H1 (cell line): ENCODE results near the gene HIBCH. TPM values are rescaled to one million over a fixed set of nuclear protein-coding genes. Genes with fewer than 3 reads are reported as not detected.

Experiments
- CTCF ChIA-PET: fragments of 300-600 bp; sonication (Branson Sonifier 250); formaldehyde crosslinking; loops from one replicate; lab custom pipeline; 2021; ENCODE audit not compliant: partially characterized antibody; lab: Charles Lee
- POLR2A ChIA-PET: fragments of 300-600 bp; sonication (Branson Sonifier 250); formaldehyde crosslinking; loops from one replicate; lab custom pipeline; 2021; ENCODE audit warnings: inconsistent platforms; ENCODE audit not compliant: partially characterized antibody; lab: Charles Lee
- DNase-seq, 2 experiments: peaks; one replicate each; pipeline versions ENCODE4 v3.0.0 to v3.0.0-alpha.2; 2010 to 2022; ENCODE audit warnings: low spot score in 2 of 2, low read depth in 1 of 2, mixed read lengths in 1 of 2
- FAIRE-seq: peaks from 2 replicates; lab custom pipeline; 2011; peaks lifted over from hg19 to GRCh38; lab: Jason Lieb, UNC
- H2AFZ ChIP-seq: 2 replicates; pipeline ENCODE4 v1.8.1; 2012; ENCODE audit warnings: low read length, inconsistent platforms
- H2AK5ac ChIP-seq: 2 replicates; pipeline ENCODE4 v1.6.1; 2013; ENCODE audit warnings: low read depth, low read length
- H2BK120ac ChIP-seq: replicated peaks from 2 replicates; pipeline ENCODE3; 2013; ENCODE audit warnings: low read depth, low read length, inconsistent platforms
- H2BK12ac ChIP-seq: 2 replicates; pipeline ENCODE4 v1.6.1; 2013; ENCODE audit warnings: low read depth, low read length
- H2BK15ac ChIP-seq: 2 replicates; pipeline ENCODE4 v1.6.1; 2013; ENCODE audit warnings: low read length
- H2BK20ac ChIP-seq: 2 replicates; pipeline ENCODE4 v1.6.1; 2013; ENCODE audit warnings: low read length
- H2BK5ac ChIP-seq: 2 replicates; pipeline ENCODE4 v1.6.1; 2013; ENCODE audit warnings: low read depth, low read length
- H3K14ac ChIP-seq: 2 replicates; pipeline ENCODE4 v1.6.1; 2013; ENCODE audit warnings: inconsistent platforms; ENCODE audit not compliant: insufficient read length
- H3K18ac ChIP-seq: 2 replicates; pipeline ENCODE4 v1.6.1; 2013; ENCODE audit warnings: low read length; ENCODE audit errors: extremely low read depth
- H3K23ac ChIP-seq: 2 replicates; pipeline ENCODE4 v1.6.1; 2013; ENCODE audit warnings: inconsistent platforms; ENCODE audit not compliant: insufficient read length
- H3K23me2 ChIP-seq: 2 replicates; pipeline ENCODE4 v1.6.1; 2013; ENCODE audit warnings: low read depth, low read length
- H3K27ac ChIP-seq: 2 replicates; pipeline ENCODE4 v1.6.1; 2011; ENCODE audit warnings: low read depth, low read length, inconsistent platforms
- H3K27me3 ChIP-seq, 4 experiments: replicated peaks in 1 of 4; 1 replicate in 1 of 4; 2 replicates in 3 of 4; pipeline versions ENCODE4 v1.6.1 to v1.8.1; 2011 to 2013; ENCODE audit warnings: low read length in 3 of 4, mild to moderate bottlenecking in 3 of 4, inconsistent platforms in 2 of 4, mixed read lengths in 2 of 4, moderate library complexity in 1 of 4; ENCODE audit not compliant: control insufficient read depth in 3 of 4, insufficient read depth in 3 of 4; ENCODE audit errors: extremely low read depth in 1 of 4
- H3K36me3 ChIP-seq, 4 experiments: 2 replicates each; pipeline versions ENCODE4 v1.6.1 to v1.8.1; 2011 to 2013; ENCODE audit warnings: mild to moderate bottlenecking in 4 of 4, low read length in 3 of 4, moderate library complexity in 2 of 4, control low read depth in 1 of 4, inconsistent platforms in 1 of 4; ENCODE audit not compliant: insufficient read depth in 4 of 4, control insufficient read depth in 2 of 4
- H3K4ac ChIP-seq: replicated peaks from 2 replicates; pipeline ENCODE3; 2013; ENCODE audit warnings: low read length, low read depth, mixed read lengths, inconsistent platforms; ENCODE audit not compliant: insufficient read length
- H3K4me1 ChIP-seq, 4 experiments: replicated peaks in 1 of 4; 1 replicate in 1 of 4; 2 replicates in 3 of 4; pipeline versions ENCODE4 v1.6.1 to v1.8.1; 2011 to 2013; ENCODE audit warnings: low read length in 3 of 4, inconsistent platforms in 2 of 4, mixed read lengths in 1 of 4; ENCODE audit not compliant: insufficient read depth in 4 of 4, control insufficient read depth in 3 of 4
- H3K4me2 ChIP-seq, 2 experiments: 2 replicates each; pipeline versions ENCODE4 v1.6.1 to v1.8.1; 2011 to 2013; ENCODE audit warnings: low read depth in 2 of 2, low read length in 2 of 2, control low read depth in 1 of 2, inconsistent platforms in 1 of 2, mild to moderate bottlenecking in 1 of 2; ENCODE audit not compliant: insufficient read depth in 1 of 2
- H3K4me3 ChIP-seq, 4 experiments: fragments of 200-600, 300-600 bp in 1 of 4; sonication (generic), shearing (Covaris generic), sonication (Bioruptor Twin) in 1 of 4; 2 replicates each; pipeline versions ENCODE4 v1.5.1 to v1.8.1; 2011 to 2016; ENCODE audit warnings: low read length in 4 of 4, low read depth in 3 of 4, control low read depth in 2 of 4, inconsistent platforms in 2 of 4, mild to moderate bottlenecking in 2 of 4, mixed read lengths in 1 of 4, moderate library complexity in 1 of 4; ENCODE audit not compliant: insufficient read depth in 2 of 4; ENCODE audit errors: extremely low read depth in 1 of 4
- H3K56ac ChIP-seq: replicated peaks from 2 replicates; pipeline ENCODE3; 2013; ENCODE audit warnings: low read depth, mild to moderate bottlenecking, mixed read lengths, low read length, inconsistent platforms; ENCODE audit not compliant: insufficient read length
- H3K79me1 ChIP-seq: 2 replicates; pipeline ENCODE4 v1.6.1; 2013; ENCODE audit warnings: low read depth, low read length, control low read depth
- H3K79me2 ChIP-seq, 2 experiments: 2 replicates each; pipeline versions ENCODE4 v1.6.1 to v1.8.1; 2012 to 2013; ENCODE audit warnings: low read length in 2 of 2, mild to moderate bottlenecking in 2 of 2, inconsistent platforms in 1 of 2; ENCODE audit not compliant: insufficient read depth in 2 of 2, control insufficient read depth in 1 of 2
- H3K9ac ChIP-seq, 4 experiments: replicated peaks in 1 of 4; 1 replicate in 1 of 4; 2 replicates in 3 of 4; pipeline versions ENCODE4 v1.6.1 to v1.8.1; 2011 to 2013; ENCODE audit warnings: low read depth in 3 of 4, low read length in 3 of 4, control low read depth in 2 of 4, mild to moderate bottlenecking in 2 of 4, moderate library complexity in 2 of 4, inconsistent platforms in 1 of 4; ENCODE audit errors: extremely low read depth in 1 of 4
- H3K9me3 ChIP-seq, 2 experiments: 2 replicates each; pipeline versions ENCODE4 v1.6.1 to v1.8.1; 2012 to 2013; ENCODE audit warnings: mild to moderate bottlenecking in 2 of 2, moderate library complexity in 2 of 2, control low read depth in 1 of 2, inconsistent platforms in 1 of 2, low read depth in 1 of 2, low read length in 1 of 2, mixed read lengths in 1 of 2; ENCODE audit not compliant: insufficient read depth in 2 of 2
- H4K20me1 ChIP-seq, 2 experiments: replicated peaks in 1 of 2; 2 replicates each; pipeline versions ENCODE3 to v1.8.1; 2011 to 2013; ENCODE audit warnings: inconsistent platforms in 2 of 2, low read length in 2 of 2, mild to moderate bottlenecking in 1 of 2; ENCODE audit not compliant: insufficient read depth in 2 of 2, control insufficient read depth in 1 of 2
- H4K5ac ChIP-seq: 2 replicates; pipeline ENCODE4 v1.6.1; 2013; ENCODE audit warnings: low read length, low read depth, mixed read lengths, inconsistent platforms; ENCODE audit not compliant: insufficient read length
- H4K8ac ChIP-seq: 2 replicates; pipeline ENCODE4 v1.8.0; 2013; ENCODE audit warnings: mild to moderate bottlenecking, moderate library complexity, low read length, inconsistent platforms; ENCODE audit not compliant: insufficient read depth; ENCODE audit errors: extremely low read depth
- H4K91ac ChIP-seq: replicated peaks from 2 replicates; pipeline ENCODE3; 2013; ENCODE audit warnings: low read length, mixed read lengths, inconsistent platforms; ENCODE audit not compliant: insufficient read length
- MAFK ChIP-seq: IDR thresholded peaks from 2 replicates; pipeline ENCODE4 v1.6.1; 2012; ENCODE audit warnings: low read depth, mild to moderate bottlenecking, improper control_type of control experiment, low read length
- TEAD4 ChIP-seq: IDR thresholded peaks from 2 replicates; pipeline ENCODE4 v1.6.1; 2012; ENCODE audit warnings: low read depth, low read length, inconsistent platforms, mixed read lengths
- WGBS, 2 experiments: shearing (Covaris generic) in 1 of 2; methylation state at CpG; one replicate each; pipeline versions ENCODE4 v1.1.6 to v1.1.7; 2013 to 2015; ENCODE audit warnings: low lambda C conversion rate in 2 of 2, mixed read lengths in 2 of 2, inconsistent platforms in 1 of 2, low coverage in 1 of 2, missing lambda C conversion rate in 1 of 2; ENCODE audit not compliant: insufficient replicate concordance in 2 of 2, insufficient coverage in 1 of 2, insufficient read length in 1 of 2; ENCODE audit errors: extremely low coverage in 1 of 2, missing lambda C conversion rate in 1 of 2; 5-methylcytosine and 5-hydroxymethylcytosine counted together
- polyA plus RNA-seq, 7 experiments: library from polyadenylated mRNA; depleted of rRNA in 3 of 7; stranded (reverse) in 5 of 7; unstranded in 2 of 7; fragments of >200 nt in 5 of 7; fragments of 200-250 nt in 2 of 7; gene quantifications; 1 replicate in 5 of 7; 2 replicates in 1 of 7; 4 replicates in 1 of 7; pipeline versions ENCODE4 v1.2.1 to v1.2.3, GENCODE V29; 2011 to 2013; ENCODE audit warnings: missing spikeins in 2 of 7, mixed read lengths in 2 of 7
- total RNA-seq: library from RNA; stranded (reverse); fragmentation: NEBNext Ultra II Directional; extraction: Animal tissue kit (Norgen Biotek cat#: 25700); gene quantifications from 2 replicates; pipeline ENCODE4 v1.2.1, GENCODE V29; 2021

The HIBCH gene
- total and polyA plus RNA-seq, 2 of the 8 experiments (the other 6 are each of a cell fraction or from before 2014, with no cell fraction given), result 7.5 to 31.8 TPM

- H3K4me1 ChIP-seq, result no peaks in the 10 kb centered on the region
- no peaks in the 10 kb centered on the region for H3K9me3 ChIP-seq
- H3K4ac ChIP-seq, result no peak overlapping the region
- no peak overlapping the region for H3K23ac ChIP-seq
- no peak for TF ChIP-seq TEAD4
- 0 out of 2 replicates have a peak, but pooled peaks have one; percentile 11 for TF ChIP-seq MAFK
- H2BK15ac ChIP-seq, result no peak overlapping the region
- no peaks in the 10 kb centered on the region for H3K27me3 ChIP-seq
- no peaks in the 10 kb centered on the region for H3K23me2 ChIP-seq
- DNase-seq (no peak), FAIRE-seq (no peak)
- no peak overlapping the region for H2BK12ac ChIP-seq
- H3K79me1 ChIP-seq, result no peaks in the 10 kb centered on the region
- no peak overlapping the region for H2BK120ac ChIP-seq
- POLR2A ChIA-PET, result no interaction called here
- no peak overlapping the region for H3K9ac ChIP-seq
- no peak overlapping the region for H2BK5ac ChIP-seq
- no peak overlapping the region for H2AFZ ChIP-seq
- WGBS, 2 experiments, result 85% methylated on average over 8 of the region's 8 CpGs; no CpG with 5 or more reads in 1 of the 2 experiments
- no peak overlapping the region for H4K91ac ChIP-seq
- no peak overlapping the region for H4K8ac ChIP-seq
- CTCF ChIA-PET, result interaction anchor here (0.7 kb wide), 1 partner anchor 465 kb away, joined by 5 read pairs; no protein-coding TSS in a partner anchor
- H2AK5ac ChIP-seq, result no peak overlapping the region
- H3K27ac ChIP-seq, result no peak overlapping the region
- H3K4me2 ChIP-seq, result no peak overlapping the region
- no peak overlapping the region for H3K14ac ChIP-seq
- no peaks in the 10 kb centered on the region for H3K79me2 ChIP-seq
- H2BK20ac ChIP-seq, result no peak overlapping the region
- H4K20me1 ChIP-seq, result no peaks in the 10 kb centered on the region
- H3K56ac ChIP-seq, result no peak overlapping the region
- no peak overlapping the region for H3K4me3 ChIP-seq
- H3K18ac ChIP-seq, result no peak overlapping the region
- no peak overlapping the region for H4K5ac ChIP-seq
- no peaks in the 10 kb centered on the region for H3K36me3 ChIP-seq
Measured at GRCh38 chr2:190333395-190333794, 13.8 kb upstream of the HIBCH start.
